HEK293 (cell line): ENCODE results near the gene IPCEF1.

Experiments
- CTCF ChIA-PET: fragments of 350-600 bp; formaldehyde crosslinking; extraction: SDS; loops from one replicate; lab custom pipeline; 2021; ENCODE audit warnings: antibody characterized with exemption; lab: Yijun Ruan, JAX
- POLR2A ChIA-PET: fragments of 300-600 bp; formaldehyde crosslinking; extraction: SDS; loops from one replicate; lab custom pipeline; 2020; ENCODE audit warnings: antibody characterized with exemption, inconsistent platforms; lab: Yijun Ruan, JAX
- H3K27ac ChIP-seq: fragments of 200-500 bp; sonication (Bioruptor generic); 2 replicates; pipeline ENCODE4 v1.5.1; 2014; ENCODE audit warnings: low read depth, low read length, control low read depth, inconsistent platforms; ENCODE audit errors: extremely low read depth
- H3K36me3 ChIP-seq, 2 experiments: fragments of 200-500 bp in 1 of 2; sonication (Bioruptor generic) in 1 of 2; 1 replicate in 1 of 2; 2 replicates in 1 of 2; pipeline ENCODE4 v1.5.1; 2014 to 2017; ENCODE audit warnings: inconsistent platforms in 2 of 2, low read length in 2 of 2; ENCODE audit not compliant: control insufficient read depth in 2 of 2, insufficient read depth in 1 of 2
- H3K4me1 ChIP-seq: fragments of 200-500 bp; sonication (Bioruptor generic); 2 replicates; pipeline ENCODE4 v1.5.1; 2014; ENCODE audit warnings: mild to moderate bottlenecking, low read length, inconsistent platforms; ENCODE audit not compliant: control insufficient read depth, insufficient read depth
- H3K4me3 ChIP-seq: 2 replicates; pipeline ENCODE4 v1.5.1; 2011; ENCODE audit warnings: low read depth, mild to moderate bottlenecking, control low read depth, low read length, moderate library complexity
- H3K9me3 ChIP-seq: fragments of 200-500 bp; sonication (Bioruptor generic); 2 replicates; pipeline ENCODE4 v1.5.1; 2014; ENCODE audit warnings: low read depth, low read length, inconsistent platforms; ENCODE audit not compliant: control insufficient read depth, insufficient read depth
- ELK4 ChIP-seq: IDR thresholded peaks from 2 replicates; pipeline ENCODE4 v1.6.1; 2011; ENCODE audit warnings: mild to moderate bottlenecking, low read depth, low read length, borderline replicate concordance
- GLIS2 ChIP-seq: fragments of 450-650 bp; formaldehyde crosslinking; IDR thresholded peaks from 2 replicates; pipeline ENCODE4 v1.5.1; 2016; ENCODE audit warnings: missing biosample characterization, missing genetic modification characterization
- KLF8 ChIP-seq: fragments of 450-650 bp; formaldehyde crosslinking; IDR thresholded peaks from 2 replicates; pipeline ENCODE4 v1.5.1; 2016; ENCODE audit warnings: missing biosample characterization, missing genetic modification characterization
- SP3 ChIP-seq: fragments of 450-650 bp; formaldehyde crosslinking; IDR thresholded peaks from 2 replicates; pipeline ENCODE4 v1.5.1; 2016; ENCODE audit warnings: missing biosample characterization, missing genetic modification characterization
- ZBTB11 ChIP-seq: fragments of 450-650 bp; formaldehyde crosslinking; conservative IDR thresholded peaks from 2 replicates; pipeline ENCODE4 v1.5.1; 2016; ENCODE audit warnings: low read depth, missing biosample characterization, missing genetic modification characterization
- ZBTB21 ChIP-seq: fragments of 450-650 bp; formaldehyde crosslinking; IDR thresholded peaks from 2 replicates; pipeline ENCODE4 v1.5.1; 2017; ENCODE audit warnings: missing biosample characterization, missing genetic modification characterization
- ZFHX2 ChIP-seq: fragments of 450-650 bp; formaldehyde crosslinking; conservative IDR thresholded peaks from 2 replicates; pipeline ENCODE4 v1.5.1; 2016; ENCODE audit warnings: missing biosample characterization, missing genetic modification characterization
- ZNF121 ChIP-seq: fragments of 450-650 bp; formaldehyde crosslinking; IDR thresholded peaks from 2 replicates; pipeline ENCODE4 v1.5.1; 2016; ENCODE audit warnings: missing biosample characterization, missing genetic modification characterization
- ZNF133 ChIP-seq: fragments of 450-650 bp; formaldehyde crosslinking; IDR thresholded peaks from 2 replicates; pipeline ENCODE4 v1.5.1; 2016; ENCODE audit warnings: missing biosample characterization, missing genetic modification characterization
- ZNF24 ChIP-seq: fragments of 450-650 bp; formaldehyde crosslinking; IDR thresholded peaks from 2 replicates; pipeline ENCODE4 v1.5.1; 2016; ENCODE audit warnings: missing biosample characterization, missing genetic modification characterization
- ZNF335 ChIP-seq: fragments of 450-650 bp; formaldehyde crosslinking; conservative IDR thresholded peaks from 2 replicates; pipeline ENCODE4 v1.5.1; 2016; ENCODE audit warnings: missing biosample characterization, missing genetic modification characterization
- ZNF354C ChIP-seq: fragments of 450-650 bp; formaldehyde crosslinking; IDR thresholded peaks from 2 replicates; pipeline ENCODE4 v1.5.1; 2016; ENCODE audit warnings: missing biosample characterization, missing genetic modification characterization, low read depth, borderline replicate concordance
- ZNF426 ChIP-seq: fragments of 450-650 bp; formaldehyde crosslinking; IDR thresholded peaks from 2 replicates; pipeline ENCODE4 v1.5.1; 2017; ENCODE audit warnings: missing biosample characterization, missing genetic modification characterization, mild to moderate bottlenecking, inconsistent platforms, moderate library complexity
- ZNF433 ChIP-seq: fragments of 450-650 bp; formaldehyde crosslinking; IDR thresholded peaks from 2 replicates; pipeline ENCODE4 v1.5.1; 2016; ENCODE audit warnings: missing biosample characterization, missing genetic modification characterization, low read depth
- ZNF501 ChIP-seq: fragments of 450-650 bp; formaldehyde crosslinking; IDR thresholded peaks from 2 replicates; pipeline ENCODE4 v1.5.1; 2016; ENCODE audit warnings: missing biosample characterization, missing genetic modification characterization
- ZNF544 ChIP-seq: fragments of 450-650 bp; formaldehyde crosslinking; IDR thresholded peaks from 2 replicates; pipeline ENCODE4 v1.5.0; 2017; ENCODE audit warnings: missing biosample characterization, missing genetic modification characterization
- ZNF555 ChIP-seq: fragments of 450-650 bp; formaldehyde crosslinking; conservative IDR thresholded peaks from 2 replicates; pipeline ENCODE4 v1.5.1; 2017; ENCODE audit warnings: missing biosample characterization, mild to moderate bottlenecking, missing genetic modification characterization, inconsistent platforms
- ZNF596 ChIP-seq: fragments of 450-650 bp; IDR thresholded peaks from 2 replicates; pipeline ENCODE4 v1.5.0; 2018; ENCODE audit warnings: missing biosample characterization, mild to moderate bottlenecking, missing genetic modification characterization, moderate library complexity
- ZNF623 ChIP-seq: fragments of 450-650 bp; formaldehyde crosslinking; IDR thresholded peaks from 2 replicates; pipeline ENCODE4 v1.5.1; 2016; ENCODE audit warnings: missing biosample characterization, missing genetic modification characterization
- ZNF626 ChIP-seq: fragments of 450-650 bp; sonication (Bioruptor Pico); formaldehyde crosslinking; IDR thresholded peaks from 2 replicates; pipeline ENCODE4 v1.5.1; 2018; ENCODE audit warnings: missing biosample characterization, missing genetic modification characterization, inconsistent platforms
- ZNF654 ChIP-seq: fragments of 450-650 bp; formaldehyde crosslinking; IDR thresholded peaks from 2 replicates; pipeline ENCODE4 v1.5.1; 2016; ENCODE audit warnings: low read depth, missing biosample characterization, missing genetic modification characterization
- ZNF658 ChIP-seq: fragments of 450-650 bp; formaldehyde crosslinking; IDR thresholded peaks from 2 replicates; pipeline ENCODE4; 2016; ENCODE audit warnings: missing biosample characterization, missing genetic modification characterization
- ZNF670 ChIP-seq: fragments of 450-650 bp; formaldehyde crosslinking; IDR thresholded peaks from 2 replicates; pipeline ENCODE4 v1.5.1; 2016; ENCODE audit warnings: missing biosample characterization, missing genetic modification characterization, low read depth
- ZXDB ChIP-seq: fragments of 450-650 bp; formaldehyde crosslinking; IDR thresholded peaks from 2 replicates; pipeline ENCODE4 v1.5.1; 2016; ENCODE audit warnings: missing biosample characterization, missing genetic modification characterization
- TF ChIP-seq, protein P1 (sequence below): fragments of 450-650 bp; formaldehyde crosslinking; IDR thresholded peaks from 2 replicates; pipeline ENCODE4 v1.5.1; 2017; ENCODE audit warnings: missing biosample characterization, missing genetic modification characterization
- TF ChIP-seq, protein P2 (sequence below): fragments of 450-650 bp; formaldehyde crosslinking; IDR thresholded peaks from 2 replicates; pipeline ENCODE4 v1.5.1; 2016; ENCODE audit warnings: missing biosample characterization, missing genetic modification characterization
- TF ChIP-seq, protein P3 (sequence below): fragments of 450-650 bp; formaldehyde crosslinking; IDR thresholded peaks from 2 replicates; pipeline ENCODE4 v1.5.1; 2017; ENCODE audit warnings: missing biosample characterization, missing genetic modification characterization

IPCEF1 gene

DNA sequence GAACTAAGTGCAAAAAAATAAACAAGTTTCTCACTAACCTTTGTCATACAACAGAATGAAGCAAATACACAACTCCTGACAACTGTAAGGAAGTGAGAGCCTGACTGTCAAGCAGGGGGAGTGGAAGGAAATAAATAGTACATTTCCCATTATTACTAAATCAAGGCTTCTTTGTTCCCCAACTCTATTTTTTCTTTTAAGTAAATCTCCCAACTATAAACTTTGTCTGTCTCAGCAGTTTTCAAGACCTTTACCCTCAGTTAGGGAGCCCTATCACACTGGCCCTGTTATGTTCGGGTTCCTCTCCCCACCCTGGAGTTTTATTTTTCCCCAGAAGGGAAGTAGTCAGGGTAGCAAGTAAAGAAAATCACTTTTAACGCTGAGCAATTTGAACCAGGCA is 24.1 kb upstream of the IPCEF1 start:
- ChIA-PET CTCF (no interaction called here), POLR2A (no interaction called here)
- H3K4me3 ChIP-seq, result no peak overlapping the region
- H3K27ac ChIP-seq, result no peak overlapping the region
- no peaks in the 10 kb centered on the region for H3K36me3 ChIP-seq
- no peaks in the 10 kb centered on the region for H3K4me1 ChIP-seq
- no peak for TF ChIP-seq ZXDB (tag by site-specific recombination)
- TF ChIP-seq ZNF133, result no peak
- TF ChIP-seq ELK4, result no peak
- no peak for TF ChIP-seq ZNF426
- TF ChIP-seq ZNF626 (tag by site-specific recombination), result no peak
- no peak for TF ChIP-seq KLF8 (tag by site-specific recombination)
- TF ChIP-seq SP3 (tag by site-specific recombination), result no peak
- no peak for TF ChIP-seq ZBTB21
- TF ChIP-seq ZNF596 (tag by site-specific recombination), result no peak
- TF ChIP-seq, protein P1, sequence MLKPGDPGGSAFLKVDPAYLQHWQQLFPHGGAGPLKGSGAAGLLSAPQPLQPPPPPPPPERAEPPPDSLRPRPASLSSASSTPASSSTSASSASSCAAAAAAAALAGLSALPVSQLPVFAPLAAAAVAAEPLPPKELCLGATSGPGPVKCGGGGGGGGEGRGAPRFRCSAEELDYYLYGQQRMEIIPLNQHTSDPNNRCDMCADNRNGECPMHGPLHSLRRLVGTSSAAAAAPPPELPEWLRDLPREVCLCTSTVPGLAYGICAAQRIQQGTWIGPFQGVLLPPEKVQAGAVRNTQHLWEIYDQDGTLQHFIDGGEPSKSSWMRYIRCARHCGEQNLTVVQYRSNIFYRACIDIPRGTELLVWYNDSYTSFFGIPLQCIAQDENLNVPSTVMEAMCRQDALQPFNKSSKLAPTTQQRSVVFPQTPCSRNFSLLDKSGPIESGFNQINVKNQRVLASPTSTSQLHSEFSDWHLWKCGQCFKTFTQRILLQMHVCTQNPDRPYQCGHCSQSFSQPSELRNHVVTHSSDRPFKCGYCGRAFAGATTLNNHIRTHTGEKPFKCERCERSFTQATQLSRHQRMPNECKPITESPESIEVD, result no peak
- no peak for TF ChIP-seq ZNF623 (tag by site-specific recombination)
- no peak for TF ChIP-seq ZNF24 (tag by site-specific recombination)
- TF ChIP-seq, protein P2, sequence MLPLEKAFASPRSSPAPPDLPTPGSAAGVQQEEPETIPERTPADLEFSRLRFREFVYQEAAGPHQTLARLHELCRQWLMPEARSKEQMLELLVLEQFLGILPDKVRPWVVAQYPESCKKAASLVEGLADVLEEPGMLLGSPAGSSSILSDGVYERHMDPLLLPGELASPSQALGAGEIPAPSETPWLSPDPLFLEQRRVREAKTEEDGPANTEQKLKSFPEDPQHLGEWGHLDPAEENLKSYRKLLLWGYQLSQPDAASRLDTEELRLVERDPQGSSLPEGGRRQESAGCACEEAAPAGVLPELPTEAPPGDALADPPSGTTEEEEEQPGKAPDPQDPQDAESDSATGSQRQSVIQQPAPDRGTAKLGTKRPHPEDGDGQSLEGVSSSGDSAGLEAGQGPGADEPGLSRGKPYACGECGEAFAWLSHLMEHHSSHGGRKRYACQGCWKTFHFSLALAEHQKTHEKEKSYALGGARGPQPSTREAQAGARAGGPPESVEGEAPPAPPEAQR (tag by site-specific recombination), result no peak
- TF ChIP-seq ZNF670 (tag by site-specific recombination), result no peak
- TF ChIP-seq GLIS2 (tag by site-specific recombination), result no peak
- no peak for TF ChIP-seq ZNF544 (tag by site-specific recombination)
- no peak for TF ChIP-seq ZNF433
- TF ChIP-seq ZNF335, result no peak
- TF ChIP-seq ZNF658 (tag by site-specific recombination), result no peak
- no peak for TF ChIP-seq ZNF121 (tag by site-specific recombination)
- no peaks in the 10 kb centered on the region for H3K9me3 ChIP-seq

DNA sequence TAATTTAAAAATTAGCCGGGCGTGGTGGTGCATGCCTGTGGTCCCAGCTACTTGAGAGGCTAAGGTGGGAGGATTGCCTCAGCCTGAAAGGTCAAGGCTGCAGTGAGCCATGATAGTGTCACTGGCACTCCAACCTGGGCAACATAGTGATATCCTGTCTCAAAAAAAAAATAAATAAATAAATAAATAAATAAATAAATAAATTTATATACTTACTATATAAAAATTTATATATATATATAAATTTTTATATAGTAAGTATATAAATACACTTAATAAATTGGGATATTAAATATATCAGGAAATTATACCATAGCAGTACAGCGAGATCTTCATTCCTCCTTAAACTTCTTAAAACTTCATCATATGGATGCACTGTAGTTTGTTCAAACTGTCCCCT is 23.0 kb upstream of the IPCEF1 start:
- no peaks in the 10 kb centered on the region for H3K36me3 ChIP-seq
- H3K9me3 ChIP-seq, result no peaks in the 10 kb centered on the region
- H3K4me3 ChIP-seq, result no peak overlapping the region
- POLR2A ChIA-PET, result no interaction called here
- CTCF ChIA-PET, result no interaction called here
- no peak overlapping the region for H3K27ac ChIP-seq
- H3K4me1 ChIP-seq, result no peaks in the 10 kb centered on the region
- no peak for TF ChIP-seq ZFHX2 (tag by site-specific recombination)
- TF ChIP-seq ZBTB11 (tag by site-specific recombination), result peak; percentile 43; the same call in 1 of the 2 replicates
- TF ChIP-seq ZNF555 (tag by site-specific recombination), result peak; percentile 56
- TF ChIP-seq ZNF354C (tag by site-specific recombination), result no peak
- TF ChIP-seq ZNF426, result peak; percentile 71
- TF ChIP-seq ZXDB (tag by site-specific recombination), result no peak
- 0 out of 2 replicates have a peak, but pooled peaks have one; percentile 6 for TF ChIP-seq ZNF654 (tag by site-specific recombination)
- TF ChIP-seq ZNF501, result no peak
- TF ChIP-seq, protein P3, sequence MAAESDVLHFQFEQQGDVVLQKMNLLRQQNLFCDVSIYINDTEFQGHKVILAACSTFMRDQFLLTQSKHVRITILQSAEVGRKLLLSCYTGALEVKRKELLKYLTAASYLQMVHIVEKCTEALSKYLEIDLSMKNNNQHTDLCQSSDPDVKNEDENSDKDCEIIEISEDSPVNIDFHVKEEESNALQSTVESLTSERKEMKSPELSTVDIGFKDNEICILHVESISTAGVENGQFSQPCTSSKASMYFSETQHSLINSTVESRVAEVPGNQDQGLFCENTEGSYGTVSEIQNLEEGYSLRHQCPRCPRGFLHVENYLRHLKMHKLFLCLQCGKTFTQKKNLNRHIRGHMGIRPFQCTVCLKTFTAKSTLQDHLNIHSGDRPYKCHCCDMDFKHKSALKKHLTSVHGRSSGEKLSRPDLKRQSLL (tag by site-specific recombination), result no peak
